Aorta (tissue), 5 donors: ENCODE results near the gene EIF4EBP2. TPM values are rescaled to one million over a fixed set of nuclear protein-coding genes. Genes with fewer than 3 reads are reported as not detected.
A peak's percentile ranks its signal among the peaks of the same experiment; 100 is the strongest.

Source experiments
- ATAC-seq: fragments of 200-7000 bp; cut with Tn5 transposase; one replicate; pipeline ENCODE4 v1.9.1; 2022; ENCODE audit warnings: moderate library complexity; ENCODE audit not compliant: low FRiP score
- DNase-seq, 2 donors: peaks; one replicate each; pipeline ENCODE4 v3.0.0-alpha.2; 2020
- H3K27ac ChIP-seq, 2 donors: one replicate each; pipeline ENCODE4 v1.5.1; 2013; ENCODE audit warnings: low read length in 2 of 2, mild to moderate bottlenecking in 2 of 2, moderate library complexity in 2 of 2, control low read depth in 1 of 2, inconsistent platforms in 1 of 2, low read depth in 1 of 2
- H3K27me3 ChIP-seq, 2 donors: one replicate each; pipeline ENCODE4 v1.6.1; 2013; ENCODE audit warnings: control low read depth in 1 of 2, low read length in 1 of 2, mild to moderate bottlenecking in 1 of 2, moderate library complexity in 1 of 2; ENCODE audit not compliant: insufficient read depth in 2 of 2, control insufficient read depth in 1 of 2
- H3K36me3 ChIP-seq, 2 donors: one replicate each; pipeline ENCODE4 v1.6.1; 2013; ENCODE audit warnings: control low read depth in 1 of 2, low read length in 1 of 2, mild to moderate bottlenecking in 1 of 2; ENCODE audit not compliant: insufficient read depth in 2 of 2, control insufficient read depth in 1 of 2
- H3K4me1 ChIP-seq, 2 donors: one replicate each; pipeline ENCODE4 v1.6.1; 2013; ENCODE audit warnings: low read length in 2 of 2, control low read depth in 1 of 2, mild to moderate bottlenecking in 1 of 2, moderate library complexity in 1 of 2; ENCODE audit not compliant: insufficient read depth in 2 of 2, control insufficient read depth in 1 of 2
- H3K4me3 ChIP-seq, 2 donors: one replicate each; pipeline ENCODE4 v1.5.1; 2013; ENCODE audit warnings: low read length in 2 of 2, control low read depth in 1 of 2, mild to moderate bottlenecking in 1 of 2
- H3K9me3 ChIP-seq: one replicate; pipeline ENCODE4 v1.6.1; 2013; ENCODE audit warnings: mild to moderate bottlenecking, low read length; ENCODE audit not compliant: control insufficient read depth
- WGBS, 2 donors: extraction: QIAGEN DNeasy Blood & Tissue Kit; methylation state at CpG; one replicate each; pipeline ENCODE4 v1.1.7; 2013; 5-methylcytosine and 5-hydroxymethylcytosine counted together
- intact Hi-C, 2 donors: fragments of 100-400 bp; cut with DNase I; formaldehyde crosslinking; loops; one replicate each; pipeline versions ENCODE4 v1.14.2 to v1.15.0; 2022
- polyA plus RNA-seq, 2 donors: library from polyadenylated mRNA; stranded (reverse); fragments of 200-250 nt; gene quantifications; one replicate each; pipeline ENCODE4 v1.2.3, GENCODE V29; 2013
- total RNA-seq, 2 donors: library from RNA; stranded (reverse); fragmentation: NEBNext Ultra II Directional; extraction: Animal tissue kit (Norgen Biotek cat#: 25700); gene quantifications; one replicate each; pipeline ENCODE4 v1.2.1, GENCODE V29; 2021
- donor health status: healthy with polysubstance abuse.
- donor health status: Bipolar disorder and iron deficiency.
- donor health status: DM: no; HTN: no; CAD: no.
- donor health status: DM: no; HTN: no; CAD: no.
- donor health status: DM: yes; HTN: yes; CAD: no.

The EIF4EBP2 gene
- total and polyA plus RNA-seq, 4 donors, result 27.6 to 60.5 (median 44.8) TPM

DNA sequence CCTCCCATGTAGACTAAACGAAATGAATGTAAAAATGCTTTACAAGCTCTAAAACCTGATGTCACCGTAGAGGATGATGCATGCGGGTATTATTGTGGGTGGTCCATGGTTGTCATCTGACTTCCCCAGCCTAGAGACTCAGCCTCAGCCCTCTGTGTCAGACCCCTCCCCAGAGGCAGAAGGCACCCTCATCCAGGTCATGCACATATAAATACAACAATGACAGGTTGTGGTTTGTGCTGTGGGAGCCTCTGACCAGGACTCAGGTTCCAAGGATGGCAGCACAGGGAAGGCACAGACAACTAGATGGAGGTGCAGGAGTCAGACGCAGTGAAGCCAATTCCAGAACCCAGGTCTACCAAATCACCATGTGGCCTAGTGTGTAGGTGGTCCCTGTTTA, 40.8 kb downstream of the EIF4EBP2 start:
- no peak for DNase-seq
- Histone ChIP-seq H3K27ac (no peak overlapping the region), H3K4me1 (no peaks in the 10 kb centered on the region), H3K36me3 (no peaks in the 10 kb centered on the region), H3K27me3 (peaks cover 0 to 2% of the 10 kb centered on the region in 2 donors), H3K4me3 (no peak overlapping the region), H3K9me3 (no peaks in the 10 kb centered on the region)
- WGBS, 2 donors, result 94 to 99% methylated on average over 4 of the region's 4 CpGs
- intact Hi-C loops, result no loop called here
- no peak for ATAC-seq

DNA sequence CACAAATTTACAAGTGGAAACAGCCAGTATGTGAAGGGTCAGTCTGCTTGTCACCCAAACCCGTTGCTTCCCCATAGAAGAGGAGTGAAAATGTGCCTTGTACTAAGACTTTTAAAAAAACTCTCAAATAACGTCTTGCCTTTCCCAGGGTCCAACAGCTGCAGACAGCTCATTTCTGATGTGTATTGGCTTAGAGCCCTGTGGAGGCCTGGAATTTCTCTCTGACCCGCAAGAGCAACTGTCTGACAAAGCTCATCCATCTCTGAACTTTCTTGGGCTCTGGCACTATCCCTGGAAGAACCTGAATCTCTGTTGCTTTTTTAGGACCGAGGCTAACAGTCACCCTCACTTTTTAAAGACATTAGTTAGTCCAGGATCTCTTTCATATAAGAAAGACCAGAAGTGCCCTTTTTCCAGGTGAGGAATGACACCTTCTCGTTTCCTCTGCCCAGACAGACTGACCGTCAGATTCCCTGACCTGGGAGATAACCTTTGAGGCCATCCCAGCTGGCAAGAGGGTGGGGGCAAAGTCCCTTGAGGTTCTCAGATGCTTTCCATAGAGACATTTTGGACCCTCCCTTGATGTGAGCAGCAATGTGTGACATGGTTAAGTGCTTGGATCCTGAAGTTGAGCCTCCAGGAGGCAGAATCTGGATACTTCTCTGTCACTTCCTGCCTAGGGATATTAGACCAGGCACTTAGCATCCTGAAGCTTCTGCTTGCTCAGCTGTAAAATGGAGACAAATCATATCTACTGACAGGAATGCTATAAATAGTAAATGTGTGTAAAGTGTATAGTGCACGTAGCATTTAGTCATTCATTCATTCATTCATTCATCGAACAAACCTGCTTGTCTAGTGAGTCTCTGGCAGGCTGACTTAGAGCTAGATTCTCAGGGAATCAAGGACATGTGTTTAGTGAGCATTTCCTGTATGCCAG, 42.0 kb downstream of the EIF4EBP2 start:
- ATAC-seq (no peak), DNase-seq (no peak)
- Histone ChIP-seq H3K9me3 (no peaks in the 10 kb centered on the region), H3K27ac (no peak overlapping the region), H3K4me1 (no peaks in the 10 kb centered on the region), H3K4me3 (no peak overlapping the region), H3K27me3 (peaks cover 0 to 2% of the 10 kb centered on the region in 2 donors), H3K36me3 (no peaks in the 10 kb centered on the region)
- WGBS, 2 donors, result 55 to 60% methylated on average over 8 of the region's 8 CpGs
- intact Hi-C loops, result no loop called here

DNA sequence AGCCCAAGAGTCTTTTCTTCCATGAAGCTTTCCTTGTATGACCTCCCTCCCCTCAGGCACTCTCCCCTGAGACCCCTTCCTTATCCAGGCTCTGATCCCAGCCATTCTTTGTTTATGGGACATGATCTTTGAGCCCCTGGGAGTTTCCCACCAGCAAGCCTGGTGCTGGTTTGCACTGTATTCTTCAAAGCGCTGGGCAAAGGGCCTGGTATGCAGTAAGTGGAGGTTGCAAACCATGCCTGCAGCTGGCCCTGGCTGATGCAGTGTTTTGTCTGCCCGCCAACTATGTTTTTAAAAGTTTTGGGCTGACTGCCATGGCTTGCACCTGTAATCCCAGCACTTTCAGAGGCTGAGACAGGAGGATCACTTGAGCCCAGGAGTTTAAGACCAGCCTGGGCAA, 44.3 kb downstream of the EIF4EBP2 start:
- DNase-seq, result no peak

DNA sequence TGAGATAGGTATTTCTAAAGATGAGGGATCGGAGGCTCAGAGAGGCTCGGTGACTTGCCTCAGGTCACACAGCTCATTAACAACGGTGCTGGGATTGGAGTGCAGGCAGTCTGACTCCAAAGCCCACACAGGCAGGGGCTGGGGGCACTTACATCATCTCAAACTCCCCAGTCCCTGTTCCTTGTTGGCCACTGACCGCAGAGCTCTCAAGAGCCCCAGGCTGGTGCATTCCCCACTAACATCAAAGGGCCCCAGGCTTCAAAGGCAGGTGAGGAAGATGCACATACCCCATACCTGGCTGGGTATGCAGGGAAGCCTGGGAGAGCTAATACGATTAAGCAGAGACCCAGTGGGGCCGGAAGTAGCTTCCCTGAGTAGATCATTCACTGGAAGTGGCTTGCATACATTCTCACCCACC, 51.3 kb downstream of the EIF4EBP2 start:
- whole genome bisulfite sequencing, 2 donors, result 79 to 81% methylated on average over 6 of the region's 6 CpGs
- Histone ChIP-seq H3K4me1 (no peaks in the 10 kb centered on the region), H3K27me3 (no peaks in the 10 kb centered on the region), H3K27ac (no peak overlapping the region), H3K9me3 (no peaks in the 10 kb centered on the region), H3K36me3 (no peaks in the 10 kb centered on the region), H3K4me3 (no peak overlapping the region)
- intact Hi-C loops, result no loop called here
- ATAC-seq, result no peak
- no peak for DNase-seq

More for the DNA sequence above, 44.3 kb downstream of the EIF4EBP2 start:
- no peaks in the 10 kb centered on the region for H3K36me3 ChIP-seq
- intact Hi-C loops, result no loop called here
- H3K27me3 ChIP-seq, result no peaks in the 10 kb centered on the region
- H3K27ac ChIP-seq, result no peak overlapping the region
- H3K9me3 ChIP-seq, result no peaks in the 10 kb centered on the region
- no peak for ATAC-seq
- no peaks in the 10 kb centered on the region for H3K4me1 ChIP-seq
- 40 to 50% methylated on average over 2 of the region's 2 CpGs for WGBS, 2 donors
- no peak overlapping the region for H3K4me3 ChIP-seq

DNA sequence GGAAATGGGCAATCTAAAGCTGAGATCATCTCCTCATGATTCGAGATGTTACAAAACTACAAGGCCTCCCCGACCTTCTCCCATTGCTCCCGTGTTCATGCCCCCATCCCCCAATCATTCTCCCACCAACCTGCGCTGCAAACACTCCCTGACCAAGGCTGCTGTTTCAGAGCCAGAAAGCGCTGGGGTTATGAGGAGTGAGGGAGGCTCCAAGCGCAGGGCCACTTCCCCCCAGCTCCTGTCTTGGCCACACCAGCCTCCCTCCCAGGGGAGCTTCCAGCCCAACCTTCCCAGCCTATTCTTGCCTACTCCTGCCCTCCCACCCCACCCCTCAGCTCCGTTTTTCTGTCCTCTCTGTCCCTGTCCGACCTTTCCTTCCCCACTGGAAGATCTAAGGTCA, 52.2 kb downstream of the EIF4EBP2 start:
- H3K4me3 ChIP-seq, result no peak overlapping the region
- H3K9me3 ChIP-seq, result no peaks in the 10 kb centered on the region
- intact Hi-C loops, result no loop called here
- H3K4me1 ChIP-seq, result no peaks in the 10 kb centered on the region
- H3K27me3 ChIP-seq, result no peaks in the 10 kb centered on the region
- H3K27ac ChIP-seq, result no peak overlapping the region
- no peaks in the 10 kb centered on the region for H3K36me3 ChIP-seq
- 65 to 69% methylated on average over 8 of the region's 8 CpGs for WGBS, 2 donors
- ATAC-seq (no peak), DNase-seq (no peak)

DNA sequence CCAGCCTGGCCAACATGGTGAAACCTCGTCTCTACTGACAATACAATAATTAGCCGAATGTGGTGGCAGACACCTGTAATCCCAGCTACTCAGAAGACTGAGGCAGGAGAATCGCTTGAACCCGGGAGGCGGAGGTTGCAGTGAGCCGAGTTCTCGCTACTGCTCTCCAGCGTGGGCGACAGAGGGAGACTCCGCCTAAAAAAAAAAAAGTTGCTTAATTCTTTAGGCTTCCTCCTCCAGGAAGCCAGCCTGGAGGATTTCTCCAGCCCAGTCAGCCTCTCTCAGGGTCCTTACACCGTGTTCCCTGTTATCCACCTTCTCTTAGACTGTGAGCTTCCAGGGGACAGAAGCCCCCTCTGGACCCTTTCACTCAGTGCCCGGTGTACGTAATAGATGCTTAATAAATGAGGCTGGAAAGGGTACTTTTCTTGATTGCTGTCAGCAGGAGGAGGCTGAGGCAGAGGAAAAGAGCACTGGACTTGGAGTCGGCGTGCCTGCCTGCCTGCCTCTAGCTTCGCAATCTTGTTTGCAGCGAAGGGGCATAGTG, 53.9 kb downstream of the EIF4EBP2 start:
- intact Hi-C loops, result no loop called here
- H3K36me3 ChIP-seq, result no peaks in the 10 kb centered on the region
- H3K4me1 ChIP-seq, result no peaks in the 10 kb centered on the region
- no peak overlapping the region for H3K4me3 ChIP-seq
- no peaks in the 10 kb centered on the region for H3K9me3 ChIP-seq
- WGBS, 2 donors, result 54 to 56% methylated on average over 16 to 17 of the region's 17 CpGs
- H3K27me3 ChIP-seq, result no peaks in the 10 kb centered on the region
- DNase-seq, result no peak
- ATAC-seq, result no peak
- no peak overlapping the region for H3K27ac ChIP-seq

DNA sequence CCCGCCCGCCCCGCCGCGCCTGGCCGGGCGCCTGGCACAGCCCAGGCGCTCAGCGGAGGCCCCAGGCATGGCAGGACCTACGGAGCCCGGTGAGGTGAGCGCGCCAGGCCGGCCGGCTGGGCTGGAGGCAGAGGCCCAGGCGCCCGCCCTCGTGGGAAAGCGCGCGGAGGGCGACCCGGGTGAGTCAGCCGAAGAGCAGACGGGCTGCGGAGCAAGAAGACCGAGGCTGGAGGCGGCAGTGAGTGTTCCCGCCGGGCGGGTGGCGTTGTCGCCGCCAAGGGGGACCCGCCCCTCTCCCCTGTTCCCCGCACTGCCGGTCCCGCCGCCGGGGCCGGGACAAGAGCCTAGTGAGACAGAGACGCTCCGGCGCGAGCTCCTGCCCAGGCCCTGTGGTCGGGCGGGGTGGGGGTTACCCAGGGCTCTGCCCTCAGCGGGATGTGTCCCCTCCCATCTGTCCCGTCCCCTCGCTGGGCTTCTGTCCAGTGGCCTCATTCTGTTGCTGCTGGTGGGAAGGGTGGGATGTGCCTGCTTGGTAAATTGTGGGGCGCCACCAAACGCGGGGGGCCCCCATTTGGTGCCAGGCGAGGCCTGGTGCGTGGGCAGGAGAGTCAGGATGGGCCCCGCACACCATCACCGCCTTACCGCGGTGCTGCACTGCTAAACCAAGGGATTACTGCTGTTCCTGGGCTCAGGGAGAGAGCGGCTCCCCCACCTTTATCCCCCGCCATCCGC, 54.5 kb downstream of the EIF4EBP2 start:
- ATAC-seq (peak; percentile 89), DNase-seq (peak; percentile 89 to 96)
- intact Hi-C loops, result no loop called here
- H3K9me3 ChIP-seq, result no peaks in the 10 kb centered on the region
- no peaks in the 10 kb centered on the region for H3K27me3 ChIP-seq
- H3K36me3 ChIP-seq, result no peaks in the 10 kb centered on the region
- peak overlapping the region in 1 of 2 donors; percentile 22 for H3K4me3 ChIP-seq
- WGBS, 2 donors, result 7 to 9% methylated on average over 54 to 62 of the region's 62 CpGs
- peak overlapping the region in 1 of 2 donors; percentile 60 for H3K27ac ChIP-seq
- H3K4me1 ChIP-seq, result no peaks in the 10 kb centered on the region

DNA sequence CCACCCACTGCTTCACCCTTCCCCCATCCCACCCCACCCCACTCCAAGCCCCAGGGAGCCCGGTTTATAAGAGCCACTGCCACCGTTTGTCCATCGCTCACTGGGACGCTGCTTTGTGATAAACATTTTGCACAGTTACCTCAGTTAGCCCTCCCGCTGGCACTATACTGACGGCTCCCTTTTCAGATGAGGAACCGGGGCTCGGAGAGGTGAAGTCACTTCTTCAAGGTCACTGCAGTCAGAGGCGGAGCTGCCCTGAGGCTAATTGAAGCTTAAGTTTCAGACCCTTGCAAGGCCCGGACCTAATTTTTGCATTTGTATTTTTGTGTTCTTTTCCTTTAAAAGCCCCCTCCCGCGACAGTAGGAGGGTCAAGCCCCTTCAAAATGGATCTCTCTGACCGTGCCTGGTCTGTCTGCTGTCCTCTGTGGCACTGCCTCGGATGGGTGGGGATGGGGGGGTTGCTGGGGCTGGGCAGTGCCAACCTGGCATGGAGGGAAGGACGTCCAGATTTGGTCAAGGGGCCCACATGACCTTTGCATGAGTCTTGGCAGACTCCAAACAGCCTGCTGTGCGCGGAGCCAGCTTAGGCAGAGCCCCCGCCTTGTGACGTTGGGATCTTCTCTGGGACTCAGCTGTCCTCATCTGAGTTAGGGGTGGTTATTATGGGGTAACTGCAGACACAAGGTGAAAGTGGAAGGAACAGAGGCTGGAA, 55.3 kb downstream of the EIF4EBP2 start:
- H3K36me3 ChIP-seq, result no peaks in the 10 kb centered on the region
- DNase-seq, result peak in 1 of 2 donors; percentile 74
- intact Hi-C loops, result no loop called here
- no peak overlapping the region for H3K27ac ChIP-seq
- ATAC-seq, result peak; percentile 20
- 22 to 28% methylated on average over 19 of the region's 19 CpGs for WGBS, 2 donors
- H3K27me3 ChIP-seq, result no peaks in the 10 kb centered on the region
- no peaks in the 10 kb centered on the region for H3K4me1 ChIP-seq
- no peaks in the 10 kb centered on the region for H3K9me3 ChIP-seq
- H3K4me3 ChIP-seq, result no peak overlapping the region
